ENCODE data around the gene TXNDC12.

- TF ChIP-seq CTCF (IDR thresholded peaks at IDR 0.05) (no peak), POLR2A (IDR thresholded peaks at IDR 0.05) (no peak)
These were observed 21.0 kb downstream of the TXNDC12 start for GRCh38 chr1:52034050-52034384.
